Measurements from ENCODE around the gene IGSF23.

IGSF23 gene

DNA sequence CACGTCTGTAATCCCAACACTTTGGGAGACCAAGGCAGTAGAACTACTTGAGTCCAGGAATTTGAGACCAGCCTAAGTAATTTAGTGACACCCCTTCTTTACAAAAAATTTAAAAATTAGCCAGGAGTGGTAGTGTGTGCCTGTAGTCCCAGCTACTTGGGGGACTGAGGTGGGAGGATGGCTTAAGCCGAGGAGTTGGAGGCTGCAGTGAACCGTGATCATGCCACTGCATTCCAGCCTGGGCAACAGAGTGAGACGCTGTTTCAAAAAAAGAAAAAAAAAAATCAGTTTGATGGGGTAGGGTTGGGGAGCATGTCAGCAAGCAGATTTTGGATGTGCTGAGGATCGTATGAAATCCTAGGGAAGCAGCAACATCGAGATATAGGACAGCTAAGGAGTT is 62.2 kb downstream of the IGSF23 start:
- TF ChIP-seq ZNF565 (CRISPR knock-in tag; conservative IDR thresholded peaks at IDR 0.05; ENCODE audit: low read depth) (no peak), ZFP30 (CRISPR knock-in tag; IDR thresholded peaks at IDR 0.05) (no peak), ISL1 (CRISPR knock-in tag; IDR thresholded peaks at IDR 0.05) (no peak), RARB (CRISPR knock-in tag; IDR thresholded peaks at IDR 0.05) (no peak), TOX (CRISPR knock-in tag; IDR thresholded peaks at IDR 0.05; ENCODE audit: borderline replicate concordance) (no peak), ZFP3 (CRISPR knock-in tag; IDR thresholded peaks at IDR 0.05) (no peak), ARNTL (CRISPR knock-in tag; IDR thresholded peaks at IDR 0.05; ENCODE audit: borderline replicate concordance, low read depth) (no peak), CSDC2 (CRISPR knock-in tag; IDR thresholded peaks at IDR 0.05) (no peak), ZNF70 (CRISPR knock-in tag; IDR thresholded peaks at IDR 0.05) (no peak), ZNF8 (CRISPR knock-in tag; IDR thresholded peaks at IDR 0.05) (no peak), SNAI2 (CRISPR knock-in tag; IDR thresholded peaks at IDR 0.05) (no peak)
- TF ChIP-seq, protein P1, sequence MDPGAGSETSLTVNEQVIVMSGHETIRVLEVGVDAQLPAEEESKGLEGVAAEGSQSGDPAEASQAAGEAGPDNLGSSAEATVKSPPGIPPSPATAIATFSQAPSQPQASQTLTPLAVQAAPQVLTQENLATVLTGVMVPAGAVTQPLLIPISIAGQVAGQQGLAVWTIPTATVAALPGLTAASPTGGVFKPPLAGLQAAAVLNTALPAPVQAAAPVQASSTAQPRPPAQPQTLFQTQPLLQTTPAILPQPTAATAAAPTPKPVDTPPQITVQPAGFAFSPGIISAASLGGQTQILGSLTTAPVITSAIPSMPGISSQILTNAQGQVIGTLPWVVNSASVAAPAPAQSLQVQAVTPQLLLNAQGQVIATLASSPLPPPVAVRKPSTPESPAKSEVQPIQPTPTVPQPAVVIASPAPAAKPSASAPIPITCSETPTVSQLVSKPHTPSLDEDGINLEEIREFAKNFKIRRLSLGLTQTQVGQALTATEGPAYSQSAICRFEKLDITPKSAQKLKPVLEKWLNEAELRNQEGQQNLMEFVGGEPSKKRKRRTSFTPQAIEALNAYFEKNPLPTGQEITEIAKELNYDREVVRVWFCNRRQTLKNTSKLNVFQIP (CRISPR knock-in tag; IDR thresholded peaks at IDR 0.05; ENCODE audit: borderline replicate concordance, low read depth), result no peak
- TF ChIP-seq, protein P2, sequence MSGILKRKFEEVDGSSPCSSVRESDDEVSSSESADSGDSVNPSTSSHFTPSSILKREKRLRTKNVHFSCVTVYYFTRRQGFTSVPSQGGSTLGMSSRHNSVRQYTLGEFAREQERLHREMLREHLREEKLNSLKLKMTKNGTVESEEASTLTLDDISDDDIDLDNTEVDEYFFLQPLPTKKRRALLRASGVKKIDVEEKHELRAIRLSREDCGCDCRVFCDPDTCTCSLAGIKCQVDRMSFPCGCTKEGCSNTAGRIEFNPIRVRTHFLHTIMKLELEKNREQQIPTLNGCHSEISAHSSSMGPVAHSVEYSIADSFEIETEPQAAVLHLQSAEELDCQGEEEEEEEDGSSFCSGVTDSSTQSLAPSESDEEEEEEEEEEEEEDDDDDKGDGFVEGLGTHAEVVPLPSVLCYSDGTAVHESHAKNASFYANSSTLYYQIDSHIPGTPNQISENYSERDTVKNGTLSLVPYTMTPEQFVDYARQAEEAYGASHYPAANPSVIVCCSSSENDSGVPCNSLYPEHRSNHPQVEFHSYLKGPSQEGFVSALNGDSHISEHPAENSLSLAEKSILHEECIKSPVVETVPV (CRISPR knock-in tag; IDR thresholded peaks at IDR 0.05), result no peak
- TF ChIP-seq, protein P3, sequence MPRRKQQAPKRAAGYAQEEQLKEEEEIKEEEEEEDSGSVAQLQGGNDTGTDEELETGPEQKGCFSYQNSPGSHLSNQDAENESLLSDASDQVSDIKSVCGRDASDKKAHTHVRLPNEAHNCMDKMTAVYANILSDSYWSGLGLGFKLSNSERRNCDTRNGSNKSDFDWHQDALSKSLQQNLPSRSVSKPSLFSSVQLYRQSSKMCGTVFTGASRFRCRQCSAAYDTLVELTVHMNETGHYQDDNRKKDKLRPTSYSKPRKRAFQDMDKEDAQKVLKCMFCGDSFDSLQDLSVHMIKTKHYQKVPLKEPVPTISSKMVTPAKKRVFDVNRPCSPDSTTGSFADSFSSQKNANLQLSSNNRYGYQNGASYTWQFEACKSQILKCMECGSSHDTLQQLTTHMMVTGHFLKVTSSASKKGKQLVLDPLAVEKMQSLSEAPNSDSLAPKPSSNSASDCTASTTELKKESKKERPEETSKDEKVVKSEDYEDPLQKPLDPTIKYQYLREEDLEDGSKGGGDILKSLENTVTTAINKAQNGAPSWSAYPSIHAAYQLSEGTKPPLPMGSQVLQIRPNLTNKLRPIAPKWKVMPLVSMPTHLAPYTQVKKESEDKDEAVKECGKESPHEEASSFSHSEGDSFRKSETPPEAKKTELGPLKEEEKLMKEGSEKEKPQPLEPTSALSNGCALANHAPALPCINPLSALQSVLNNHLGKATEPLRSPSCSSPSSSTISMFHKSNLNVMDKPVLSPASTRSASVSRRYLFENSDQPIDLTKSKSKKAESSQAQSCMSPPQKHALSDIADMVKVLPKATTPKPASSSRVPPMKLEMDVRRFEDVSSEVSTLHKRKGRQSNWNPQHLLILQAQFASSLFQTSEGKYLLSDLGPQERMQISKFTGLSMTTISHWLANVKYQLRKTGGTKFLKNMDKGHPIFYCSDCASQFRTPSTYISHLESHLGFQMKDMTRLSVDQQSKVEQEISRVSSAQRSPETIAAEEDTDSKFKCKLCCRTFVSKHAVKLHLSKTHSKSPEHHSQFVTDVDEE (CRISPR knock-in tag; IDR thresholded peaks at IDR 0.05), result no peak

DNA sequence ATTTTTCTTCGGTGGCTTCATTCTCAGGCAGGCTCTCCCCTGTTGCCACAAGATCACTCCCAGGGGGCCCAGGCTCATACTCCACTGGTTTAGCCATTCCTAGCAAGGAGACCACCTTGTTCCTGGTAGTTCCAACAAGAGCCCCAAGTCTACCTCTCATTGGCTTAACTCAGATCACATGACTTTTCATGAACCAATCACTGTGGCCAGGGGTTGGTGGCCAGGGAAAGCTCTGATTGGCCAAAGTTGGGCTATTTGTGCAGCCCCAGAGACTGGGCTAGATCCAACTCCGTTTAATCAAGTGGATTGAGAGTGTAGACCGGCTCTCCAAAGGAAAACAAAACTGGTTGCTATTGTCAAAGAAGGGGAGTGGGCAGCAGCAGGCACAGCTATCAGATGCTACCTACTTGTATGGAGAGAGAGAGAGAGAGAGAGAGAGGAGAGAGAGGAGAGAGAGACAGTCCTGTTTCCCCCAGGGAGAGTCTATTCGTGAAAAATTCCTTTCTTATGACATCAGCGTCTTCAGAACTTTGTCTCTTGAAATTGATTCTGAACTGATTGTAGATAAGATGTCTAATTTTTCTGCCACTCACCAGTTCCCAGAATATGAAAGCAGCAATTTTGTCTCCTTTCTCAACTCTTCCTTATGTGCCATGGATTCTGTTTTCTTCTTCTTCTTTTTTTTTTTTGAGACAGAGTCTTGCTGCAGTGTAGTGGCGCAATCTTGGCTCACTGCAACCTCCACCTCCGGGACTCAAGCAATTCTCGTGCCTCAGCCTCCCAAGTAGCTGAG is 63.9 kb downstream of the IGSF23 start:
- 0 out of 2 replicates have a peak, but pooled peaks have one; percentile 46 for TF ChIP-seq ISL1 (CRISPR knock-in tag; IDR thresholded peaks at IDR 0.05)
- TF ChIP-seq, protein P3 (CRISPR knock-in tag; IDR thresholded peaks at IDR 0.05), result no peak
- no peak for TF ChIP-seq ZFP3 (CRISPR knock-in tag; IDR thresholded peaks at IDR 0.05)
- TF ChIP-seq, protein P4, sequence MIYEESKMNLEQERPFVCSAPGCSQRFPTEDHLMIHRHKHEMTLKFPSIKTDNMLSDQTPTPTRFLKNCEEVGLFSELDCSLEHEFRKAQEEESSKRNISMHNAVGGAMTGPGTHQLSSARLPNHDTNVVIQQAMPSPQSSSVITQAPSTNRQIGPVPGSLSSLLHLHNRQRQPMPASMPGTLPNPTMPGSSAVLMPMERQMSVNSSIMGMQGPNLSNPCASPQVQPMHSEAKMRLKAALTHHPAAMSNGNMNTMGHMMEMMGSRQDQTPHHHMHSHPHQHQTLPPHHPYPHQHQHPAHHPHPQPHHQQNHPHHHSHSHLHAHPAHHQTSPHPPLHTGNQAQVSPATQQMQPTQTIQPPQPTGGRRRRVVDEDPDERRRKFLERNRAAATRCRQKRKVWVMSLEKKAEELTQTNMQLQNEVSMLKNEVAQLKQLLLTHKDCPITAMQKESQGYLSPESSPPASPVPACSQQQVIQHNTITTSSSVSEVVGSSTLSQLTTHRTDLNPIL (CRISPR knock-in tag; IDR thresholded peaks at IDR 0.05; ENCODE audit: low read depth), result peak; percentile 74; the same call in 1 of the 2 replicates
- no peak for TF ChIP-seq RARB (CRISPR knock-in tag; IDR thresholded peaks at IDR 0.05)
- TF ChIP-seq CSDC2 (CRISPR knock-in tag; IDR thresholded peaks at IDR 0.05), result no peak
- TF ChIP-seq TCF4 (CRISPR knock-in tag; IDR thresholded peaks at IDR 0.05; ENCODE audit: borderline replicate concordance), result no peak
- peak; percentile 86 for ATAC-seq

More for the DNA sequence above, 62.2 kb downstream of the IGSF23 start:
- no peak for ATAC-seq

DNA sequence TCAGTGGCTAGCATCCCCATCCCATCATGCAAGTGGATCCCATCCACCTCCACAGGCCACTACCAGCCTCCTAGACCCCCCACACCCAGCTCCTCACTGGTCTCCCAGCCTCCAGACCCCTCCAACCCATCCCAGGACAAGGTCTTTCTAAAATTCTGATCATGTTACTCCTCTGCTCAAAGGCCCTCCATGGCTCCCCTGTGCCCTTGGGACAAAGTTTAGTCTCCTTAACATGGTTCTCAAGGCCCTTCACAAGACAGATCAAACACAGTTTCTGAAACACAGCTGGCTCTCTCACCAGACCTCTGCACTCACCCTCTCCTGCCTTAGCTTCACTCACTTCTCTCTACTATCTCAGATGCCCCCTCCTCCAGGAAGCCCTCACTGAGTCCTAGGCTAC is 67.2 kb downstream of the IGSF23 start:
- TF ChIP-seq RARB (CRISPR knock-in tag; IDR thresholded peaks at IDR 0.05) (no peak), ISL1 (CRISPR knock-in tag; IDR thresholded peaks at IDR 0.05) (no peak), TOX (CRISPR knock-in tag; IDR thresholded peaks at IDR 0.05; ENCODE audit: borderline replicate concordance) (no peak), OSR1 (CRISPR knock-in tag; IDR thresholded peaks at IDR 0.05) (no peak)
- TF ChIP-seq, protein P1 (CRISPR knock-in tag; IDR thresholded peaks at IDR 0.05; ENCODE audit: borderline replicate concordance, low read depth), result no peak
- TF ChIP-seq, protein P2 (CRISPR knock-in tag; IDR thresholded peaks at IDR 0.05), result no peak
- TF ChIP-seq, protein P3 (CRISPR knock-in tag; IDR thresholded peaks at IDR 0.05), result no peak
- no peak for ATAC-seq

Data from SK-N-SH treated with all-trans-retinoic acid at 6 μM for 48 hours (cell line).